H1 (cell line): Measurements from ENCODE around the gene FHIP2A. TPM values are rescaled to one million over a fixed set of nuclear protein-coding genes. Genes with fewer than 3 reads are reported as not detected.

Experiments used
- CEBPB ChIP-seq: IDR thresholded peaks from 2 replicates; pipeline ENCODE4 v1.6.1; 2012; ENCODE audit warnings: low read depth, low read length
- CHD1 ChIP-seq: IDR thresholded peaks from 2 replicates; pipeline ENCODE4 v1.6.1; 2012; ENCODE audit warnings: low read depth, low read length, improper control_type of control experiment
- CREB1 ChIP-seq: IDR thresholded peaks from 2 replicates; pipeline ENCODE4 v1.6.1; 2012; ENCODE audit warnings: inconsistent platforms
- CTBP2 ChIP-seq: IDR thresholded peaks from 2 replicates; pipeline ENCODE4 v1.7.0; 2011; ENCODE audit warnings: borderline replicate concordance, mild to moderate bottlenecking, moderate library complexity, mixed read lengths, low read length; ENCODE audit not compliant: insufficient read depth, insufficient read length
- KDM1A ChIP-seq: fragments of 200-600, 300-600 bp; sonication (generic); IDR thresholded peaks from 2 replicates; pipeline ENCODE4 v1.7.1; 2016; ENCODE audit warnings: mild to moderate bottlenecking, low read length, borderline replicate concordance
- SP4 ChIP-seq: IDR thresholded peaks from 2 replicates; pipeline ENCODE4 v1.6.1; 2012; ENCODE audit warnings: low read length, inconsistent platforms
- polyA plus RNA-seq, 7 experiments: library from polyadenylated mRNA; depleted of rRNA in 3 of 7; stranded (reverse) in 5 of 7; unstranded in 2 of 7; fragments of >200 nt in 5 of 7; fragments of 200-250 nt in 2 of 7; gene quantifications; 1 replicate in 5 of 7; 2 replicates in 1 of 7; 4 replicates in 1 of 7; pipeline versions ENCODE4 v1.2.1 to v1.2.3, GENCODE V29; 2011 to 2013; ENCODE audit warnings: missing spikeins in 2 of 7, mixed read lengths in 2 of 7
- total RNA-seq: library from RNA; stranded (reverse); fragmentation: NEBNext Ultra II Directional; extraction: Animal tissue kit (Norgen Biotek cat#: 25700); gene quantifications from 2 replicates; pipeline ENCODE4 v1.2.1, GENCODE V29; 2021
- TF ChIP-seq, protein P1 (sequence below): fragments of 300-600 bp; sonication (generic); IDR thresholded peaks from 2 replicates; pipeline ENCODE4 v1.7.1; 2012; ENCODE audit warnings: low read length, moderate library complexity, mild to moderate bottlenecking, inconsistent platforms; ENCODE audit not compliant: insufficient replicate concordance
- TF ChIP-seq, protein P2 (sequence below): IDR thresholded peaks from 2 replicates; pipeline ENCODE4 v1.6.1; 2012; ENCODE audit warnings: low read length, inconsistent platforms

FHIP2A gene
- total and polyA plus RNA-seq, 2 of the 8 experiments (the other 6 are each of a cell fraction or from before 2014, with no cell fraction given): 4.5 to 15.0 TPM

DNA sequence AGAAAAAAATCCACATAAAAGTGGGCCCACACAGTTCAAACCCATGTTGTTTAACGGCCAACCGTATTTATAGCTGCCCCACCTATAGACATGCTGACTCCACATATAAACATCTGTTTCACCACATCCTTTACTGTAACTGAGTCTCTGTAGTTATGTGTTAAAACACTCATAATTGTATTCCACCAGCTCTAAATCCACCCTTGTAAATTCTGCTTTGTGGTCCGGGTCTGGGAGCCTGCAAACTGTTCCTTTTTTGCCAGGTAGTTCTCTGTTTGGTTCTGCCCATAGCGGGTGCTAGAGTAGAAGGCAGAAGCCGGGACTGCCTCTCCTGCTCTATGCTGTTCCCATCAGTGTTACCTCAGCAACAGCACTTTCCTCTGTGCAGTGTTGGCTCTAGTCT, 20.2 kb upstream of the FHIP2A start (continued):
- TF ChIP-seq, protein P1, sequence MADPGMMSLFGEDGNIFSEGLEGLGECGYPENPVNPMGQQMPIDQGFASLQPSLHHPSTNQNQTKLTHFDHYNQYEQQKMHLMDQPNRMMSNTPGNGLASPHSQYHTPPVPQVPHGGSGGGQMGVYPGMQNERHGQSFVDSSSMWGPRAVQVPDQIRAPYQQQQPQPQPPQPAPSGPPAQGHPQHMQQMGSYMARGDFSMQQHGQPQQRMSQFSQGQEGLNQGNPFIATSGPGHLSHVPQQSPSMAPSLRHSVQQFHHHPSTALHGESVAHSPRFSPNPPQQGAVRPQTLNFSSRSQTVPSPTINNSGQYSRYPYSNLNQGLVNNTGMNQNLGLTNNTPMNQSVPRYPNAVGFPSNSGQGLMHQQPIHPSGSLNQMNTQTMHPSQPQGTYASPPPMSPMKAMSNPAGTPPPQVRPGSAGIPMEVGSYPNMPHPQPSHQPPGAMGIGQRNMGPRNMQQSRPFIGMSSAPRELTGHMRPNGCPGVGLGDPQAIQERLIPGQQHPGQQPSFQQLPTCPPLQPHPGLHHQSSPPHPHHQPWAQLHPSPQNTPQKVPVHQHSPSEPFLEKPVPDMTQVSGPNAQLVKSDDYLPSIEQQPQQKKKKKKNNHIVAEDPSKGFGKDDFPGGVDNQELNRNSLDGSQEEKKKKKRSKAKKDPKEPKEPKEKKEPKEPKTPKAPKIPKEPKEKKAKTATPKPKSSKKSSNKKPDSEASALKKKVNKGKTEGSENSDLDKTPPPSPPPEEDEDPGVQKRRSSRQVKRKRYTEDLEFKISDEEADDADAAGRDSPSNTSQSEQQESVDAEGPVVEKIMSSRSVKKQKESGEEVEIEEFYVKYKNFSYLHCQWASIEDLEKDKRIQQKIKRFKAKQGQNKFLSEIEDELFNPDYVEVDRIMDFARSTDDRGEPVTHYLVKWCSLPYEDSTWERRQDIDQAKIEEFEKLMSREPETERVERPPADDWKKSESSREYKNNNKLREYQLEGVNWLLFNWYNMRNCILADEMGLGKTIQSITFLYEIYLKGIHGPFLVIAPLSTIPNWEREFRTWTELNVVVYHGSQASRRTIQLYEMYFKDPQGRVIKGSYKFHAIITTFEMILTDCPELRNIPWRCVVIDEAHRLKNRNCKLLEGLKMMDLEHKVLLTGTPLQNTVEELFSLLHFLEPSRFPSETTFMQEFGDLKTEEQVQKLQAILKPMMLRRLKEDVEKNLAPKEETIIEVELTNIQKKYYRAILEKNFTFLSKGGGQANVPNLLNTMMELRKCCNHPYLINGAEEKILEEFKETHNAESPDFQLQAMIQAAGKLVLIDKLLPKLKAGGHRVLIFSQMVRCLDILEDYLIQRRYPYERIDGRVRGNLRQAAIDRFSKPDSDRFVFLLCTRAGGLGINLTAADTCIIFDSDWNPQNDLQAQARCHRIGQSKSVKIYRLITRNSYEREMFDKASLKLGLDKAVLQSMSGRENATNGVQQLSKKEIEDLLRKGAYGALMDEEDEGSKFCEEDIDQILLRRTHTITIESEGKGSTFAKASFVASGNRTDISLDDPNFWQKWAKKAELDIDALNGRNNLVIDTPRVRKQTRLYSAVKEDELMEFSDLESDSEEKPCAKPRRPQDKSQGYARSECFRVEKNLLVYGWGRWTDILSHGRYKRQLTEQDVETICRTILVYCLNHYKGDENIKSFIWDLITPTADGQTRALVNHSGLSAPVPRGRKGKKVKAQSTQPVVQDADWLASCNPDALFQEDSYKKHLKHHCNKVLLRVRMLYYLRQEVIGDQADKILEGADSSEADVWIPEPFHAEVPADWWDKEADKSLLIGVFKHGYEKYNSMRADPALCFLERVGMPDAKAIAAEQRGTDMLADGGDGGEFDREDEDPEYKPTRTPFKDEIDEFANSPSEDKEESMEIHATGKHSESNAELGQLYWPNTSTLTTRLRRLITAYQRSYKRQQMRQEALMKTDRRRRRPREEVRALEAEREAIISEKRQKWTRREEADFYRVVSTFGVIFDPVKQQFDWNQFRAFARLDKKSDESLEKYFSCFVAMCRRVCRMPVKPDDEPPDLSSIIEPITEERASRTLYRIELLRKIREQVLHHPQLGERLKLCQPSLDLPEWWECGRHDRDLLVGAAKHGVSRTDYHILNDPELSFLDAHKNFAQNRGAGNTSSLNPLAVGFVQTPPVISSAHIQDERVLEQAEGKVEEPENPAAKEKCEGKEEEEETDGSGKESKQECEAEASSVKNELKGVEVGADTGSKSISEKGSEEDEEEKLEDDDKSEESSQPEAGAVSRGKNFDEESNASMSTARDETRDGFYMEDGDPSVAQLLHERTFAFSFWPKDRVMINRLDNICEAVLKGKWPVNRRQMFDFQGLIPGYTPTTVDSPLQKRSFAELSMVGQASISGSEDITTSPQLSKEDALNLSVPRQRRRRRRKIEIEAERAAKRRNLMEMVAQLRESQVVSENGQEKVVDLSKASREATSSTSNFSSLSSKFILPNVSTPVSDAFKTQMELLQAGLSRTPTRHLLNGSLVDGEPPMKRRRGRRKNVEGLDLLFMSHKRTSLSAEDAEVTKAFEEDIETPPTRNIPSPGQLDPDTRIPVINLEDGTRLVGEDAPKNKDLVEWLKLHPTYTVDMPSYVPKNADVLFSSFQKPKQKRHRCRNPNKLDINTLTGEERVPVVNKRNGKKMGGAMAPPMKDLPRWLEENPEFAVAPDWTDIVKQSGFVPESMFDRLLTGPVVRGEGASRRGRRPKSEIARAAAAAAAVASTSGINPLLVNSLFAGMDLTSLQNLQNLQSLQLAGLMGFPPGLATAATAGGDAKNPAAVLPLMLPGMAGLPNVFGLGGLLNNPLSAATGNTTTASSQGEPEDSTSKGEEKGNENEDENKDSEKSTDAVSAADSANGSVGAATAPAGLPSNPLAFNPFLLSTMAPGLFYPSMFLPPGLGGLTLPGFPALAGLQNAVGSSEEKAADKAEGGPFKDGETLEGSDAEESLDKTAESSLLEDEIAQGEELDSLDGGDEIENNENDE: no peak
- TF ChIP-seq SP4 (no peak), CTBP2 (no peak), KDM1A (no peak), CEBPB (no peak), CHD1 (no peak), CREB1 (no peak)
- TF ChIP-seq, protein P2, sequence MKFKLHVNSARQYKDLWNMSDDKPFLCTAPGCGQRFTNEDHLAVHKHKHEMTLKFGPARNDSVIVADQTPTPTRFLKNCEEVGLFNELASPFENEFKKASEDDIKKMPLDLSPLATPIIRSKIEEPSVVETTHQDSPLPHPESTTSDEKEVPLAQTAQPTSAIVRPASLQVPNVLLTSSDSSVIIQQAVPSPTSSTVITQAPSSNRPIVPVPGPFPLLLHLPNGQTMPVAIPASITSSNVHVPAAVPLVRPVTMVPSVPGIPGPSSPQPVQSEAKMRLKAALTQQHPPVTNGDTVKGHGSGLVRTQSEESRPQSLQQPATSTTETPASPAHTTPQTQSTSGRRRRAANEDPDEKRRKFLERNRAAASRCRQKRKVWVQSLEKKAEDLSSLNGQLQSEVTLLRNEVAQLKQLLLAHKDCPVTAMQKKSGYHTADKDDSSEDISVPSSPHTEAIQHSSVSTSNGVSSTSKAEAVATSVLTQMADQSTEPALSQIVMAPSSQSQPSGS: no peak
